CD4-positive, CD25-positive, alpha-beta regulatory T cell (primary cell): ENCODE results near the gene RDH5. TPM values are rescaled to one million over a fixed set of nuclear protein-coding genes. Genes with fewer than 3 reads are reported as not detected.

ENCODE experiments used
- ATAC-seq, 2 donors: fragments of 150-1000 bp; cut with Tn5 transposase; one replicate each; pipeline ENCODE4 v1.10.0; 2021; ENCODE audit warnings: low read depth in 2 of 2, moderate number of reproducible peaks in 2 of 2, moderate library complexity in 1 of 2
- DNase-seq, 3 donors: peaks; one replicate each; pipeline versions ENCODE4 v3.0.0 to v3.0.0-alpha.2; 2012 to 2022; ENCODE audit warnings: mixed read lengths in 1 of 3
- H3K27ac ChIP-seq: one replicate; pipeline ENCODE4 v1.7.0; 2013; ENCODE audit warnings: mild to moderate bottlenecking, low read length; ENCODE audit not compliant: insufficient read depth, poor library complexity, severe bottlenecking
- H3K27me3 ChIP-seq: one replicate; pipeline ENCODE4 v1.7.0; 2013; ENCODE audit warnings: low read length; ENCODE audit not compliant: control insufficient read depth, insufficient read depth
- H3K36me3 ChIP-seq: one replicate; pipeline ENCODE4 v1.7.0; 2013; ENCODE audit warnings: mild to moderate bottlenecking, low read length, moderate library complexity; ENCODE audit not compliant: control insufficient read depth, insufficient read depth
- H3K4me1 ChIP-seq: 2 replicates; pipeline ENCODE4 v1.7.0; 2013; ENCODE audit warnings: mild to moderate bottlenecking, low read length; ENCODE audit not compliant: insufficient read depth, control insufficient read depth, poor library complexity, severe bottlenecking
- H3K4me3 ChIP-seq: one replicate; pipeline ENCODE4 v1.7.0; 2013; ENCODE audit warnings: low read depth, mild to moderate bottlenecking, low read length, moderate library complexity
- H3K9me3 ChIP-seq, 2 experiments: 1 replicate in 1 of 2; 2 replicates in 1 of 2; pipeline ENCODE4 v1.7.0; 2013; ENCODE audit warnings: low read length in 2 of 2, mild to moderate bottlenecking in 1 of 2, moderate library complexity in 1 of 2; ENCODE audit not compliant: control insufficient read depth in 2 of 2
- H3K27ac Mint-ChIP-seq, 3 donors: one replicate each; pipeline ENCODE4 v1.8.0; 2020 to 2022; ENCODE audit warnings: mild to moderate bottlenecking in 3 of 3, mixed read lengths in 3 of 3, moderate library complexity in 2 of 3
- H3K27me3 Mint-ChIP-seq: one replicate; pipeline ENCODE4 v1.8.0; 2022; ENCODE audit warnings: mild to moderate bottlenecking, mixed read lengths
- H3K36me3 Mint-ChIP-seq: one replicate; pipeline ENCODE4 v1.8.0; 2020; ENCODE audit warnings: mixed read lengths
- H3K4me1 Mint-ChIP-seq, 4 donors: one replicate each; pipeline ENCODE4 v1.8.0; 2020 to 2022; ENCODE audit warnings: mixed read lengths in 4 of 4, mild to moderate bottlenecking in 1 of 4
- H3K4me3 Mint-ChIP-seq, 4 donors: one replicate each; pipeline ENCODE4 v1.8.0; 2020 to 2022; ENCODE audit warnings: mild to moderate bottlenecking in 4 of 4, mixed read lengths in 4 of 4, moderate library complexity in 3 of 4
- H3K9me3 Mint-ChIP-seq, 7 donors: one replicate each; pipeline ENCODE4 v1.8.0; 2020 to 2022; ENCODE audit warnings: mixed read lengths in 7 of 7, mild to moderate bottlenecking in 3 of 7, moderate library complexity in 2 of 7
- polyA plus RNA-seq, 4 donors: library from polyadenylated mRNA; unstranded; fragments of 300-500 nt; fragmentation: Illumina TruSeq; gene quantifications; one replicate each; pipeline ENCODE4 v1.2.3, GENCODE V29; 2021
- total RNA-seq: library from RNA; stranded (reverse); gene quantifications from one replicate; pipeline ENCODE4 v1.2.3, GENCODE V29; 2022

Gene RDH5
- total RNA-seq (10.1 TPM), polyA plus RNA-seq (1 to 10 TPM in 3 of 4 donors, under 1 TPM in 1; 0.94 to 1.6 (median 1.4) TPM)

GRCh38 chr12:55720071-55720564 lies at the start of gene RDH5:
TSS of gene RDH5 (plus strand) at chr12:55720393. CDS start at chr12:55721185, 792 bp downstream.
- peaks cover 10% of the 10 kb centered on the region for H3K36me3 Mint-ChIP-seq
- ATAC-seq (no peak), DNase-seq (no peak)
- H3K4me1 ChIP-seq = peaks cover 42% of the 10 kb centered on the region
- H3K9me3 ChIP-seq = no peaks in the 10 kb centered on the region
- H3K27ac Mint-ChIP-seq = no peak within 1 kb of the TSS
- H3K27ac ChIP-seq = no peak within 1 kb of the TSS
- no peaks in the 10 kb centered on the region for H3K9me3 Mint-ChIP-seq
- H3K27me3 Mint-ChIP-seq = no peaks in the 10 kb centered on the region
- H3K36me3 ChIP-seq = peaks cover 25% of the 10 kb centered on the region
- no peak within 1 kb of the TSS for H3K4me3 Mint-ChIP-seq
- no peaks in the 10 kb centered on the region for H3K27me3 ChIP-seq
- no peak within 1 kb of the TSS for H3K4me3 ChIP-seq
- H3K4me1 Mint-ChIP-seq = peaks cover 8 to 46% (median 32%) of the 10 kb centered on the region in 4 donors

GRCh38 chr12:55671746-55672145 lies 48.4 kb upstream of the RDH5 start:
- H3K9me3 ChIP-seq = no peaks in the 10 kb centered on the region
- H3K36me3 ChIP-seq = no peaks in the 10 kb centered on the region
- ATAC-seq = no peak
- Mint-ChIP-seq H3K36me3 (no peaks in the 10 kb centered on the region), H3K27me3 (peaks cover 24% of the 10 kb centered on the region), H3K4me1 (no peaks in the 10 kb centered on the region), H3K4me3 (no peak overlapping the region), H3K27ac (no peak overlapping the region), H3K9me3 (no peaks in the 10 kb centered on the region)
- H3K27ac ChIP-seq = no peak overlapping the region
- no peaks in the 10 kb centered on the region for H3K4me1 ChIP-seq
- no peak overlapping the region for H3K4me3 ChIP-seq
- no peak for DNase-seq
- H3K27me3 ChIP-seq = peaks cover 6% of the 10 kb centered on the region

GRCh38 chr12:55673638-55674037 lies 46.6 kb upstream of the RDH5 start:
- no peak overlapping the region for H3K4me3 ChIP-seq
- H3K4me1 ChIP-seq = no peaks in the 10 kb centered on the region
- H3K36me3 ChIP-seq = no peaks in the 10 kb centered on the region
- no peak for DNase-seq
- H3K27me3 ChIP-seq = peaks cover 6% of the 10 kb centered on the region
- no peaks in the 10 kb centered on the region for H3K9me3 Mint-ChIP-seq
- no peaks in the 10 kb centered on the region for H3K4me1 Mint-ChIP-seq
- H3K27me3 Mint-ChIP-seq = peaks cover 26% of the 10 kb centered on the region
- no peaks in the 10 kb centered on the region for H3K36me3 Mint-ChIP-seq
- ATAC-seq = no peak
- H3K27ac Mint-ChIP-seq = no peak overlapping the region
- no peak overlapping the region for H3K27ac ChIP-seq
- peak overlapping the region in 1 of 4 donors; percentile 7 for H3K4me3 Mint-ChIP-seq
- H3K9me3 ChIP-seq = no peaks in the 10 kb centered on the region

GRCh38 chr12:55675666-55676065 lies 44.5 kb upstream of the RDH5 start:
- H3K27me3 ChIP-seq = peaks cover 11% of the 10 kb centered on the region
- no peaks in the 10 kb centered on the region for H3K4me1 Mint-ChIP-seq
- H3K27me3 Mint-ChIP-seq = peaks cover 41% of the 10 kb centered on the region
- ATAC-seq (no peak), DNase-seq (no peak)
- no peak overlapping the region for H3K4me3 ChIP-seq
- H3K4me3 Mint-ChIP-seq = no peak overlapping the region
- H3K4me1 ChIP-seq = no peaks in the 10 kb centered on the region
- no peaks in the 10 kb centered on the region for H3K36me3 ChIP-seq
- H3K27ac ChIP-seq = no peak overlapping the region
- no peaks in the 10 kb centered on the region for H3K9me3 Mint-ChIP-seq
- H3K36me3 Mint-ChIP-seq = no peaks in the 10 kb centered on the region
- H3K27ac Mint-ChIP-seq = peak overlapping the region in 1 of 3 donors; percentile 62
- H3K9me3 ChIP-seq = no peaks in the 10 kb centered on the region

- Mint-ChIP-seq H3K27ac (no peak overlapping the region), H3K4me1 (peaks cover 0 to 7% (median 0%) of the 10 kb centered on the region in 4 donors), H3K4me3 (no peak overlapping the region), H3K27me3 (peaks cover 44% of the 10 kb centered on the region), H3K36me3 (no peaks in the 10 kb centered on the region), H3K9me3 (no peaks in the 10 kb centered on the region)
- H3K27me3 ChIP-seq = peaks cover 11% of the 10 kb centered on the region
- H3K27ac ChIP-seq = no peak overlapping the region
- DNase-seq = no peak
- ATAC-seq = no peak
- no peak overlapping the region for H3K4me3 ChIP-seq
- H3K4me1 ChIP-seq = no peaks in the 10 kb centered on the region
- no peaks in the 10 kb centered on the region for H3K36me3 ChIP-seq
- no peaks in the 10 kb centered on the region for H3K9me3 ChIP-seq
Observed at GRCh38 chr12:55676707-55677106, 43.5 kb upstream of the RDH5 start.

- Histone ChIP-seq H3K36me3 (no peaks in the 10 kb centered on the region), H3K27ac (no peak overlapping the region), H3K4me3 (no peak overlapping the region), H3K27me3 (peaks cover 12% of the 10 kb centered on the region), H3K9me3 (no peaks in the 10 kb centered on the region), H3K4me1 (no peaks in the 10 kb centered on the region)
- no peaks in the 10 kb centered on the region for H3K36me3 Mint-ChIP-seq
- H3K9me3 Mint-ChIP-seq = no peaks in the 10 kb centered on the region
- peaks cover 0 to 8% (median 0%) of the 10 kb centered on the region in 4 donors for H3K4me1 Mint-ChIP-seq
- peaks cover 43% of the 10 kb centered on the region for H3K27me3 Mint-ChIP-seq
- no peak overlapping the region for H3K27ac Mint-ChIP-seq
- DNase-seq (no peak), ATAC-seq (no peak)
- H3K4me3 Mint-ChIP-seq = no peak overlapping the region
Observed at GRCh38 chr12:55679691-55680090, 40.5 kb upstream of the RDH5 start.

- H3K36me3 ChIP-seq = no peaks in the 10 kb centered on the region
- peaks cover 0 to 8% (median 0%) of the 10 kb centered on the region in 4 donors for H3K4me1 Mint-ChIP-seq
- no peak overlapping the region for H3K4me3 Mint-ChIP-seq
- ATAC-seq (no peak), DNase-seq (no peak)
- peaks cover 32% of the 10 kb centered on the region for H3K27me3 Mint-ChIP-seq
- peaks cover 11% of the 10 kb centered on the region for H3K27me3 ChIP-seq
- no peak overlapping the region for H3K4me3 ChIP-seq
- no peak overlapping the region for H3K27ac ChIP-seq
- peaks cover 0 to 2% (median 0%) of the 10 kb centered on the region in 7 donors for H3K9me3 Mint-ChIP-seq
- no peaks in the 10 kb centered on the region for H3K9me3 ChIP-seq
- H3K4me1 ChIP-seq = no peaks in the 10 kb centered on the region
- no peaks in the 10 kb centered on the region for H3K36me3 Mint-ChIP-seq
- H3K27ac Mint-ChIP-seq = no peak overlapping the region
Observed at GRCh38 chr12:55681142-55682077, 38.8 kb upstream of the RDH5 start.
